ENCODE data around the gene TXNL4A.
"Not testable (repeated sequence)": the region's sequence is repeated elsewhere in the genome, so short reads cannot be mapped to it uniquely, and the experiment has no call there.

Gene TXNL4A

DNA sequence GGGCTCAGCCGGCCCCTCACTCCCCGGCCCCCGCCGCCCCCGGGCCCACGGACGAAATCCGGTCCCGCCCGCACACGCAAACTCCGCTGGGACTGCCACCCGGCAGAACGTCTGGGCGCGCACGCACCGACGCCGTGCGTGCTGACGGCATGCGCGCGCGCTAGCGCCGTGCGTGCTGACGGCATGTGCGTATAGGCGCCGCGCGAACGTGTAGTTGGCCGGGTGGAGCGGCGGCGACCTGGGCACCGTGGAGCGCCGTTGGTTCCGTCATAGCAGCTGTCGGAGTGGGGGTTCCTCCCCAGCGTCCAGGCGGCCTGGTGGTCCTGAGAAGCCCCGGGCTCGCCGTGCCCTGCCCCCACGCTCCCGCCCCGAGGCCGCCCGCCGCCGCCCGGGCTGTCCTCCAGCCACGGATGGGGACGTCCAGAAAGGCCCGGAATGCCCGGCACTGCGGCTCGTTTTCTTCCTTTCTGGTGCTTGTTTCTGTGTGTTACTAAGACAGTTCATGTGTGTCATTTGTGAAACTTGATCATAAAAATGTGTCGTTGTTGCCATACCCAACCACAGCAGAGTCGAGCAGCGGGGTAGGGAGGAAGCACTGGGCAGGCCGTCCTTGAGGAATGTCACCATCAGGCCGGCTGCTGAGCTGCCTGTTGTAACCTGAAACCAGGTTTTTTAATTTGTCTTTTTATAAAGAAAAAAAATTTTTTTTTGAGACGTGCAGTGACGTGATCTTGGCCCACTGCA is at the start of gene TXNL4A:
TSS of gene TXNL4A (minus strand) at position 113 of the 744 bp plus-strand sequence. CDS start 171 bp downstream, outside the sequence.
- in situ Hi-C loops (cut with MboI; ENCODE audit: low sequenced_read_pairs), result no loop called here

- in situ Hi-C loops (cut with MboI; ENCODE audit: low sequenced_read_pairs), result no loop called here
These were observed 48.9 kb upstream of the TXNL4A start for GRCh38 chr18:80037300-80037699.

- in situ Hi-C loops (cut with MboI; ENCODE audit: low sequenced_read_pairs), result no loop called here
These were observed 47.6 kb upstream of the TXNL4A start for GRCh38 chr18:80035997-80036396.

DNA sequence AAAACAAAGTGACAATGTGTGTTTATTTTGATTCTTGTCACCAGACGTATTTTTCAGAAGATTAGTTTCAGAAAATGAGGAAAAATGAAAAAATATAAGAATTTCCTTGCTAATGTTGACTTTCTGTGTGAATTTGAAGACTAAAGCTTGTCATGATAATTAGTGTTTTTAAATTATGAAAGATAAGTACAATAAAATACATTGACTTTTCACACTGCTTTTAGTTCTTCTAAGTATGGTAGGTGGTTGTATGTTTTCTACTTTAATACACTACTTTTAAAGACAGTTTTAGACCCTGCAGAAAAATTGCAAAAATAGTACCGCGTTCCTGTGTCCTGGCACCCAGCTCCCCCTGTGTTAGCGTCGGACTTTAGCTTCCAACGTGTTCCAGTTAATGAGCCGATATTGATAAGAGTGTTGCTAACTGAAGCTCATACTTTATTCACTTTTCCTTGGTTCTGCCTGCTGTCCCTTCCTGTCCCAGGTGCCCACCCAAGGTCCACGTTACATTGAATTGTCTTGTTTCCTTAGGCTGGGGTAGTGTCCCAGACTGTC is 46.6 kb upstream of the TXNL4A start:
- in situ Hi-C loops (cut with MboI; ENCODE audit: low sequenced_read_pairs), result no loop called here

- in situ Hi-C loops (cut with MboI; ENCODE audit: low sequenced_read_pairs), result no loop called here
These were observed 45.9 kb upstream of the TXNL4A start, which contains the start of gene RBFA for GRCh38 chr18:80034068-80034851. Gene RBFA (plus strand): TSS chr18:80034434. CDS start chr18:80034496, 62 bp downstream.

GRCh38 chr18:80033181-80034067 is 45.1 kb upstream of the TXNL4A start:
- in situ Hi-C loops (cut with MboI; ENCODE audit: low sequenced_read_pairs), result no loop called here

DNA sequence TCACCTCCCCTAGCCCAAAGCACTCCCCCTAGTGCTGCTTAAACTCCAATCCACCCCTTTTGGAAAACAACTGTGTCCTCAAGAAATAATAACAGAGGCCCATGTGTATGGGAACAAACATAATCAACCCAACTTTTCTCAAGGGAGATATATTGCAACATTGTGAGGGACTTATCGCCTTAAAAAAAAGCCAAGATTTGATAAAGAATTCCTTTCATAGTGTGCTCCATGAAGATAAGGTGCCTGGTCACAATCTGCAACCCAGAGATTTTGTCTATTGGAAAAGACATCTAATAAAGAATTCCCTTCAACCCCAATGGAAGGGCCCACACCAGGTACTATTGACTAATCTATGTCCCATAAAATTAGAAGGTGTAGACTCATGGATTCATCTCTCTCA is 41.3 kb upstream of the TXNL4A start:
- in situ Hi-C loops (cut with MboI; ENCODE audit: low sequenced_read_pairs), result no loop called here

- in situ Hi-C loops (cut with MboI; ENCODE audit: low sequenced_read_pairs), result not testable (repeated sequence)
These were observed 39.4 kb upstream of the TXNL4A start for GRCh38 chr18:80027719-80028118.

GRCh38 chr18:80026363-80026762 is 38.0 kb upstream of the TXNL4A start:
- in situ Hi-C loops (cut with MboI; ENCODE audit: low sequenced_read_pairs), result no loop called here

- in situ Hi-C loops (cut with MboI; ENCODE audit: low sequenced_read_pairs), result no loop called here
These were observed 34.8 kb upstream of the TXNL4A start for GRCh38 chr18:80023173-80023572.

- in situ Hi-C loops (cut with MboI; ENCODE audit: low sequenced_read_pairs), result no loop called here
These were observed 34.2 kb upstream of the TXNL4A start for GRCh38 chr18:80022613-80023012.

- in situ Hi-C loops (cut with MboI; ENCODE audit: low sequenced_read_pairs), result no loop called here
These were observed 24.4 kb upstream of the TXNL4A start for GRCh38 chr18:80012714-80013113.

DNA sequence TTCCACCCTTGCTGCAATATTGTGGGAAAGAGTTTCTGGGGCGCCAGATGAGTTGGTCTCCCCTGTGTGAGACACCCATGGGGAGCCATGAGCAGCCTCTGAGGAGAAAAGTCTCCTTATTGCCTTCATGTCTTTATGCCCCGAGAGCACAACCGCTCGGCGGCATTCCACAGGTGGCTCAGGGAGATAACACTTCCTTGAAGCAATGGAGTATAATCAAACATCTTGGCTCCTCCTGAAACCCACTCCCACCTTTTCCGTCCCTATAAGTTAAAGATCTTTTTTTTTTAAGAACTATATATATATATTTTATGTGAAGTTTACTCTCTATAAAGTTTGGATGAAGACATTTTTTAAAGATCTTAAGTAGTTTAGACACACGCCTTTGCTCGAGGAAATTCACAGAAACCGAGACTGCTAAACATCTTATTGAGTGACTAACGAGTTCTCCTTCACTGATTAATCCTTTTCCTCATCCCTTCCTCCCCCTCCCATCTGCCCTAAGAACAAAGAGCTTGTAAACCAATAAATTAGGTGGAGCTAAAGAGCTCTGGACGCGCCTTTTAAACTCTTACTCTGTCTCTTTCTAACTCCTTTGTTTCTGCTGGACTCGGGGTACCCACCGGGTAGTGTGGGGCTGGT is 23.3 kb upstream of the TXNL4A start:
- in situ Hi-C loops (cut with MboI; ENCODE audit: low sequenced_read_pairs), result not testable (repeated sequence)

GRCh38 chr18:80010551-80010906 is 22.2 kb upstream of the TXNL4A start:
- in situ Hi-C loops (cut with MboI; ENCODE audit: low sequenced_read_pairs), result no loop called here

GRCh38 chr18:80009661-80010550 is 21.5 kb upstream of the TXNL4A start:
- in situ Hi-C loops (cut with MboI; ENCODE audit: low sequenced_read_pairs), result no loop called here

DNA sequence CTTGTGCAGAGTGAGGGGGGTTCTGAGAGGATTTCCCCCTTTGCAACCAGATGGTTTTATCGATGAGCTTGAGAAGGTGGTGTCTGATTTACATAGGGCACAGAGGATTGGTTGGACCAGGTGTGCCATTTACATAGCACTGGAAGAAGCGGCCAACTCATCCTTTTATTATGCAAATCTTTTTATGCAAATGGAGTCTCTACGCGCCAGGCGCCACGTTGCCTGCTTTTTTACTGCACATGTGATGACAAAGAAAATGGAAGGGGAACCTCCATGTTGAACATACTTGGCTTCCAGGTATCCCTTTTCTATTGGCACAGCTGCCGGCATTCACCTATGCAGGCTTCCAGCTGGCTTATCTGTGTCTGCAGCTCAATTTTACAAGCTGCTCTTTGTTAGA is 18.4 kb upstream of the TXNL4A start:
- in situ Hi-C loops (cut with MboI; ENCODE audit: low sequenced_read_pairs), result no loop called here

DNA sequence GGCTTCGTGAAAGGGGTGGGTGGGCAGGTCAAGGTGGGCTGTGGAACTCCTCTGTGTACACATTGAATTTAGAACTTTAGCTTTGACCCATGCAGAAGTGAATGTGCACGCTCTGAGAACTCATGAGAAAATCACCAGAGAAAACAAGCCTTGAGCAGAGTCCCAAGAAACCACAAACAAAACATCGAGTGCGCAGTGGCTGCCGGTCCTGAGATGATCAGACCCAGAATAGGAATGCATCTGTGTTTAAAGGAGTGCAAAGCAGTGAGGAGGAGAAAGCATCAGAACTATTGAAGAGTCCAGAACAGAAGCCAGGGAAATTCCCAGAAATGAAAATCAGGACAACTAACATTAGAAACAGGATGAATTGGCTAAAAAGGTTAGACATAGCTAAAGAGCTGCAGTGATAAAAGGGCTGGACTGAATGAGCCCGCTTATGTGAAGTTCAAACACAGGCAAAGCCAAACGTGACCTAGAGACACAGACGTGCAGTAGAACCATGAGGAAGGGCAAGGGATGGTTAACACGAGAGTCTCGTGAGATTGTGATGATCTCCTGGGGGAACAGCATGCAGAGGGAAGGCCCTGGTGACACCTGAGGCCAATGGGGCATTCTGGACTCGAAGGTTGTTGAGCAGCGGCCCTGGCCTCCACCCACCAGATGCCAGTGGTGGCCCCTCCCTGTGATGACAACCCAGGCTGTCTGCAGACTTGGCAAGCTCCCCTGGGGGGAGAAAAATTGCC is 16.4 kb upstream of the TXNL4A start:
- in situ Hi-C loops (cut with MboI; ENCODE audit: low sequenced_read_pairs), result no loop called here

DNA sequence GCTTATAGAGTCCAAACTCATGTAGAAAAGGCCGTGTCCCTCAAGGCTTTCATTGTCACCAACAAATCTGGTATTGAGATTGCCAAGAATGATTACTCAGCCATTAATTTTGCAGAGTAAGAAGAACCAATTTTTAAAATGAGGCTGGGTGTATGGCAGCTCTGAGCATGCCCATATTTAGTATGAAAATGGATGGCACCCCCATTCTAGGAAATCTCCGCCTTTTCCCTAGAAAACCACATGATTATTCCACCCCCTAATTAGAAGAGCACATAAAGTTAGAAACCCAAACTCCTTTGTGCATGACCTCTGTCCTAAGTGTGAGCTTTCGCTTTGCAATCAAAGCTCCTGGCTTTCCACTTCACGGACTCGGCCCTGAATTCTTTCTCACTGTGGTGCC is 14.1 kb upstream of the TXNL4A start:
- in situ Hi-C loops (cut with MboI; ENCODE audit: low sequenced_read_pairs), result no loop called here

- in situ Hi-C loops (cut with MboI; ENCODE audit: low sequenced_read_pairs), result no loop called here
These were observed 12.5 kb upstream of the TXNL4A start for GRCh38 chr18:80000877-80001276.
